CD14-positive monocyte (primary cell): ENCODE data around the gene GATAD2A. TPM values are rescaled to one million over a fixed set of nuclear protein-coding genes. Genes with fewer than 3 reads are reported as not detected.

Experiments
- DNase-seq, 3 donors: peaks; one replicate each; pipeline ENCODE4 v3.0.0-alpha.2; 2011 to 2022
- H2AFZ ChIP-seq: 2 replicates; pipeline ENCODE4 v1.6.0; 2012; ENCODE audit warnings: mild to moderate bottlenecking, low read depth, low read length, inconsistent platforms; ENCODE audit not compliant: insufficient read depth, poor library complexity, severe bottlenecking
- H3K27ac ChIP-seq, 2 donors: 1 replicate in 1 of 2; 2 replicates in 1 of 2; pipeline ENCODE4 v1.5.1; 2012 to 2013; ENCODE audit warnings: low read length in 2 of 2, control low read depth in 1 of 2, inconsistent platforms in 1 of 2, low read depth in 1 of 2, mild to moderate bottlenecking in 1 of 2
- H3K27me3 ChIP-seq, 2 donors: one replicate each; pipeline versions ENCODE4 v1.6.0 to v1.6.1; 2011 to 2013; ENCODE audit warnings: low read length in 2 of 2; ENCODE audit not compliant: control insufficient read depth in 2 of 2, insufficient read depth in 2 of 2
- H3K36me3 ChIP-seq, 2 donors: replicated peaks in 1 of 2; 1 replicate in 1 of 2; 2 replicates in 1 of 2; pipeline versions ENCODE4 v1.5.1 to v1.6.1; 2012 to 2013; ENCODE audit warnings: low read length in 2 of 2, control low read depth in 1 of 2, inconsistent platforms in 1 of 2, mild to moderate bottlenecking in 1 of 2; ENCODE audit not compliant: insufficient read depth in 2 of 2, control insufficient read depth in 1 of 2
- H3K4me1 ChIP-seq, 2 donors: 1 replicate in 1 of 2; 2 replicates in 1 of 2; pipeline versions ENCODE4 v1.5.1 to v1.6.1; 2012 to 2013; ENCODE audit warnings: low read length in 2 of 2, control low read depth in 1 of 2, inconsistent platforms in 1 of 2, mild to moderate bottlenecking in 1 of 2, moderate library complexity in 1 of 2; ENCODE audit not compliant: insufficient read depth in 2 of 2, control insufficient read depth in 1 of 2
- H3K4me2 ChIP-seq: replicated peaks from 2 replicates; pipeline ENCODE3; 2012; ENCODE audit warnings: low read length, moderate library complexity, mild to moderate bottlenecking; ENCODE audit not compliant: poor library complexity, severe bottlenecking; ENCODE audit errors: extremely low read depth
- H3K4me3 ChIP-seq, 3 experiments: fragments of 200-600 bp in 1 of 3; sonication (generic) in 1 of 3; replicated peaks in 1 of 3; 1 replicate in 2 of 3; 2 replicates in 1 of 3; pipeline ENCODE4 v1.5.1; 2011 to 2013; ENCODE audit warnings: low read length in 3 of 3, mild to moderate bottlenecking in 3 of 3, control low read depth in 2 of 3, low read depth in 2 of 3, inconsistent platforms in 1 of 3, moderate library complexity in 1 of 3
- H3K79me2 ChIP-seq: 2 replicates; pipeline ENCODE4 v1.6.0; 2012; ENCODE audit warnings: mild to moderate bottlenecking, control low read depth, inconsistent platforms, low read length, moderate library complexity; ENCODE audit not compliant: insufficient read depth
- H3K9ac ChIP-seq: 2 replicates; pipeline ENCODE4 v1.6.0; 2017; ENCODE audit warnings: low read length, mild to moderate bottlenecking; ENCODE audit not compliant: insufficient read depth, poor library complexity, severe bottlenecking
- H3K9me3 ChIP-seq, 2 donors: replicated peaks in 1 of 2; 1 replicate in 1 of 2; 2 replicates in 1 of 2; pipeline versions ENCODE4 v1.5.1 to v1.6.1; 2012 to 2013; ENCODE audit warnings: low read length in 2 of 2, control low read depth in 1 of 2; ENCODE audit not compliant: control insufficient read depth in 1 of 2, insufficient read depth in 1 of 2
- H4K20me1 ChIP-seq: 2 replicates; pipeline ENCODE4 v1.6.0; 2012; ENCODE audit warnings: mild to moderate bottlenecking, low read length, control low read depth, moderate library complexity; ENCODE audit not compliant: insufficient read depth
- H3K27ac Mint-ChIP-seq, 7 donors: one replicate each; pipeline ENCODE4 v1.8.0; 2020; ENCODE audit warnings: mild to moderate bottlenecking in 7 of 7, mixed read lengths in 7 of 7, moderate library complexity in 6 of 7, inconsistent platforms in 2 of 7
- H3K27me3 Mint-ChIP-seq, 3 donors: one replicate each; pipeline ENCODE4 v1.8.0; 2021 to 2022; ENCODE audit warnings: low read depth in 3 of 3, mild to moderate bottlenecking in 3 of 3, mixed read lengths in 3 of 3, moderate library complexity in 3 of 3, inconsistent platforms in 1 of 3
- H3K36me3 Mint-ChIP-seq, 2 donors: one replicate each; pipeline ENCODE4 v1.8.0; 2020; ENCODE audit warnings: mixed read lengths in 2 of 2, inconsistent platforms in 1 of 2, mild to moderate bottlenecking in 1 of 2
- H3K4me1 Mint-ChIP-seq: one replicate; pipeline ENCODE4 v1.8.0; 2020; ENCODE audit warnings: mild to moderate bottlenecking, mixed read lengths
- H3K4me3 Mint-ChIP-seq, 2 donors: one replicate each; pipeline ENCODE4 v1.8.0; 2020; ENCODE audit warnings: mild to moderate bottlenecking in 2 of 2, mixed read lengths in 2 of 2, moderate library complexity in 1 of 2
- H3K9me3 Mint-ChIP-seq, 7 donors: one replicate each; pipeline ENCODE4 v1.8.0; 2020 to 2022; ENCODE audit warnings: mixed read lengths in 7 of 7, mild to moderate bottlenecking in 6 of 7, moderate library complexity in 6 of 7, inconsistent platforms in 2 of 7
- CTCF ChIP-seq: fragments of 200-600 bp; IDR thresholded peaks from one replicate; pipeline ENCODE4 v1.8.0; 2022; ENCODE audit warnings: antibody characterized with exemption, mild to moderate bottlenecking
- WGBS: methylation state at CpG from one replicate; pipeline ENCODE4 v1.1.5; 2013; ENCODE audit warnings: missing lambda C conversion rate; ENCODE audit not compliant: insufficient coverage; 5-methylcytosine and 5-hydroxymethylcytosine counted together
- intact Hi-C, 2 donors: fragments of 100-400 bp; cut with micrococcal nuclease; formaldehyde crosslinking; loops; one replicate each; pipeline versions ENCODE4 v1.15.0 to v1.15.1; 2023
- polyA plus RNA-seq, 3 donors: library from polyadenylated mRNA; depleted of rRNA in 1 of 3; unstranded in 2 of 3; stranded (reverse) in 1 of 3; fragments of 300-500 nt in 2 of 3; fragments of >200 nt in 1 of 3; fragmentation: Illumina TruSeq in 2 of 3; gene quantifications; 1 replicate in 2 of 3; 2 replicates in 1 of 3; pipeline ENCODE4 v1.2.3, GENCODE V29; 2012 to 2021

GATAD2A gene
- polyA plus RNA-seq, 3 donors: 8.0 to 35.9 (median 8.7) TPM

- peaks cover 0 to 2% (median 0%) of the 10 kb centered on the region in 7 donors for H3K9me3 Mint-ChIP-seq
- H3K4me1 Mint-ChIP-seq: peaks cover 11% of the 10 kb centered on the region
- intact Hi-C loops: no loop called here
- Histone ChIP-seq H3K4me3 (no peak overlapping the region), H3K4me2 (no peak overlapping the region), H3K9ac (no peak overlapping the region), H3K79me2 (peaks cover 98% of the 10 kb centered on the region), H2AFZ (no peak overlapping the region), H3K4me1 (no peaks in the 10 kb centered on the region), H3K27me3 (no peaks in the 10 kb centered on the region), H3K9me3 (no peaks in the 10 kb centered on the region), H3K27ac (peak overlapping the region in 1 of 2 donors; percentile 33), H3K36me3 (peaks cover 18 to 36% of the 10 kb centered on the region in 2 donors), H4K20me1 (peaks cover 98% of the 10 kb centered on the region)
- H3K4me3 Mint-ChIP-seq: no peak overlapping the region
- H3K36me3 Mint-ChIP-seq: peaks cover 26 to 30% of the 10 kb centered on the region in 2 donors
- WGBS: 97% methylated on average over 10 of the region's 10 CpGs
- H3K27ac Mint-ChIP-seq: peak overlapping the region in 2 of 7 donors; percentile 27 to 78
- no peak for TF ChIP-seq CTCF
- no peak for DNase-seq
- no peaks in the 10 kb centered on the region for H3K27me3 Mint-ChIP-seq
These were observed 30.7 kb downstream of the GATAD2A start for GRCh38 chr19:19436137-19436691.

GRCh38 chr19:19438366-19439175, 33.1 kb downstream of the GATAD2A start:
- intact Hi-C loops: no loop called here
- no peak for DNase-seq
- Mint-ChIP-seq H3K27ac (peak overlapping the region in 3 of 7 donors; percentile 10 to 45 (median 21)), H3K4me1 (peaks cover 9% of the 10 kb centered on the region), H3K9me3 (peaks cover 0 to 2% (median 0%) of the 10 kb centered on the region in 7 donors), H3K36me3 (peaks cover 32 to 36% of the 10 kb centered on the region in 2 donors), H3K4me3 (no peak overlapping the region), H3K27me3 (no peaks in the 10 kb centered on the region)
- peaks cover under 1 to 4% of the 10 kb centered on the region in 2 donors for H3K4me1 ChIP-seq
- no peak overlapping the region for H2AFZ ChIP-seq
- H3K36me3 ChIP-seq: peaks cover 18 to 36% of the 10 kb centered on the region in 2 donors
- no peak for TF ChIP-seq CTCF
- H3K4me2 ChIP-seq: no peak overlapping the region
- H3K27me3 ChIP-seq: no peaks in the 10 kb centered on the region
- peak overlapping the region in 1 of 2 donors; percentile 53 for H3K27ac ChIP-seq
- no peaks in the 10 kb centered on the region for H3K9me3 ChIP-seq
- no peak overlapping the region for H3K4me3 ChIP-seq
- 87% methylated on average over 3 of the region's 4 CpGs for WGBS
- peaks cover 98% of the 10 kb centered on the region for H3K79me2 ChIP-seq
- H4K20me1 ChIP-seq: peaks cover 85% of the 10 kb centered on the region
- H3K9ac ChIP-seq: no peak overlapping the region
